ENCODE data around the gene CD48.
"Not testable (repeated sequence)": the region's sequence is repeated elsewhere in the genome, so short reads cannot be mapped to it uniquely, and the experiment has no call there.

Gene CD48

DNA sequence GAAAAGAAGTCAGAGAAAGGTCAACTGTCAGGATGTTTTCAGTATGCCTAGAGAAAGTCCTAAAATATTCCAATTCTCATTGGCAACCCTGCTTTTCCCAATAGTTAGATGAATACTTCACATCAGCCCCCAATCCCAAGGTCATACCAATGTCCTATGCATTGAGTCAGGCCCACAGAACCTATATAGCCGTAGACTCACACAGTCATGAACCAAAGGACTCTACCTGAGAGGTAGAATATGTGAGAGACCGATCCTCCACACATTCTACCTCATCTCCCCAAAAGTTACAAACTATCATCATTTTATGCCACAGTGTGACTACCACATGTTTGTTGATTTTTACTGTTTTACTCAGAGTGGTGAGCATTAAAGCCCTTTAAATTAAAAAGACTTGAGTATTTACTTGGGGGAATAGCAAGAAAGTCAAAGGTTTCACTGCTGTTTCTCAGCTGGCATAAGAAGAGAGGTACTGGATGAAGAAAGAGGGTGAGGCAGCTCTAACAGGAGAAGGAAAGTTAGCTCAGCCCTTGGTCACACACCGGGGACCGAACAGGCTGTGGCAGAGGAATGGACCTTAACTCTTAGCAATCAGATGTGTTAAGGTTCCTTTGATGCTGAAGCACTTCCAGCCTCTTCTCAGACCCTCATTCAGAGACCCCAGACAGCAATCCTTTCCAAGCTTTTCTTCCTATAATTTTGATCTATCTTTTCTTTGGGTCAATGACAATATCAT is 937 bp downstream of the CD48 start:
- FAIRE-seq = no peak

DNA sequence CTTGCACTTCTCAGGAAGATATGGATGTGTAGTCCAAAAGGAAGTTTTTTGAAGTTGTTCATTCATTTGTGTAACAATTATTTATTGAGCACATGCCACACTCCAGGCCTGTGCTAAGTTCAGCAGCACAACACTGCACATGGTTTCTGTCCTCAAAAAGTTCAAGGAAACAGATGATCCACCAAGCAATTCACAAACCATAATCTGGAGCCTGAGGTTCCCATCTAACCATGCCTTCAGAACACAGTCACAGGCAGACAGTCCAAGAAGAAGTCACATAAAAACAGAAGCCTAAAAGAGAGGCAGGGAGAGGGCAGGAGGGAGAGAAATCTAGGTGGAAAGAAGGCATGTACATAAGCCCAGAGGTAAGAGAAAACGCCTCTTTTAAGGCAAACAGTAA is 1.9 kb downstream of the CD48 start:
- FAIRE-seq = no peak

DNA sequence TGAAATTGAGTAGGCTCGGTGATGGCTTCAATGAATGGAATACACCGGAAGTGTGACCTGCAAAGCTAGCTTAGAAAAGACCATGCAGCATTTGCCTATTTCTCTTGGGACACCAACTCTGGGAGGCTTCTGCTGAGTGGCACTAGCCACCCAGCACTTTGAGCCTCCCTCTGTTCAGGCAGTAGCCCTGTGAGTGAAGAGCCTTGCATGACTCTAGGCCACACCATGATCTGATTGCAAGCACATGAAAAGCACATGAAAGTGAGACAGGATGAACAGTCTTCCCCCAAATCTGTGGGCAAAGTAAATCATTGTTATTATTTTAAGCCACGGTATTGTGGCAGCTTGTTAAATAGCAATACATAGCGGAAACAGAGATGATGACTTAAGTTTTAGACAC is 2.8 kb downstream of the CD48 start:
- FAIRE-seq = no peak

DNA sequence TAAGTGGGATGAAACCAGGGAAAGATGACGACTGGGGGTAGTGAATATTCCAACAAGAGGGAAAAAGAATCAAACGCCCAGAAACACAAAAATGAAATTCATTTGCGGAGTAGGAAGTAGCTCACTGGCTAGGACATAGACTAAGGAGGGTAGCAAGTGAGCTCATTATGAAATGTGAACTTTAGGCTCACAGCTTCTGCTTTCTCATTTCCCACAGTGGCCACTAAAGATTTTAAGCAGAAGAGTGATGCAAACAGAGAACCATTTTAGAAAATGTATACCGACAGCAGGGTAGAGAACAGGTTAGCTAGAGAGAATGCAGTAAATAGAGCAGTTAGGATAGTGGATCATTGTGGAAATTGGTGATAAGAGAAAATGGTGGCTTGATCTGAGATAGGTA is 3.5 kb downstream of the CD48 start:
- FAIRE-seq = no peak

DNA sequence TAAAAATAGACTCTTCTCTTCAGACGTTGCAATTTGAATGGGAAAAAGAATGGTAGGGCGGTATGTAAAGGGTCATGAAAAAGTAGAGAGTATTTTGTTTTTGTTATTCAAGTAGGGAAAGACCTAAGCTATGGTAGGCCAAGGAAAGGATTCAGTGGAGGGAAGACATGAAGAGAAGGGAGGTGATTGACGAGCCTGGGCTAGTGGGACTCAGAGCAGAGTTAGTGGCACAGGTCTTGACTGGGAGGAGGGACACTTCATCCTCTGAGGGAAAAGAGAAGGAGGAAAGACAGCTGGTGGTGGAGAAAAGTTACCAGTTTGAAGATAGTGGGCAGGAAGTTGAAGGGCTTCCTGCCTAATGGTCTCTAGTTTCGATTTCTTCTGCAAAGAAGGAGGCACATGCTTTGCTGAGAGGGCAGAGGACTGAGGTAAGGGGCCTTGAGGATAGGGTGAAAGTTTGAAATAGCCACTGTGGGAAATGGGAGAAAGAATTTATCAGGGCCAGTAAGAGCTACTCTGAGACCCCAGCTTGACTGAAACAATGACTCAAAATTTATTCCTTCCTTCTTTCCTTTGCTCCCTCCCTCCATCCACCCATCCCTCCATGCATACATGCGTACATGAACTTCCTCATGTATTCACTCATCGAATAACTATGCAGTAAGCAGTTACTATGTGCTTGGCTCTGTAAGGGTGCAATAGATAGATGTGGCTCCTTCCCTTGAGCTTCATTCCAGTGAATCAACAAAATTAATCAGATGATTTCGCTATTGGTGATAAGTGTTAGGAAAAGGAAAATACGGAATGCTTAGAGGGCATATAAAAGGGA is 4.2 kb downstream of the CD48 start:
- no peak for FAIRE-seq

DNA sequence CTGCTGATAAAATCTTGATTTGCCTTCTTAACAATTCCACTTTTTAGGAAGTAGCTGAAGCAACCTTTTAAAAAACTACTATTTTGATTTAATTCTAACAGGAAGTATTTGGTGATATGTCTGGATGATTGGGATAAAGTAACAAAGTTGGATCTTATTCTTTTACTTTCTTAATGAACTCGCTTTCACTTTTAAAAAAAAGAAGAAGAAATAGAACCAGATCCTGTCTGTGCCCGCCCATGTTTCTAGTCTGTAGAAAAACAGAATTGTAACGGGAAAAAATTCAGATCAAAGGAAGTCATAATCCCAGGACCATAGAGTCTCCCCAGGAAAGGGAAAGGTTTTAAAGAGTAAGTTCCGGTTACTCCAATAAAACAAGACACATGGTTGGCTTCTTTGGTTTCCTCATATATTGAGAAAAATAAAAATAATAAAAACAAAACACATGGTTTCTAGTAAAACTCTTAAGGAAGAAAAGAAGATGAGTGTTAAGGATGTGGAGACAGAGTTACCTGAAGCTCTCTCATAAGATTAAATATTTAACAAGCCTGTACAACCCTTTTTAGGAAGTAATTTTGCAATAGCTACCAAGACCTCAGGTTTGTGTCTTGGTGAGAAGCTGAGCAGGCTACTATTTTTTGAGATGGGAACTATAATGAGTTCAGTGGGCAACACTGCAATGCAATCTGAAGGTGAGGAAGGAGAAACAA is 4.9 kb downstream of the CD48 start:
- FAIRE-seq = no peak

DNA sequence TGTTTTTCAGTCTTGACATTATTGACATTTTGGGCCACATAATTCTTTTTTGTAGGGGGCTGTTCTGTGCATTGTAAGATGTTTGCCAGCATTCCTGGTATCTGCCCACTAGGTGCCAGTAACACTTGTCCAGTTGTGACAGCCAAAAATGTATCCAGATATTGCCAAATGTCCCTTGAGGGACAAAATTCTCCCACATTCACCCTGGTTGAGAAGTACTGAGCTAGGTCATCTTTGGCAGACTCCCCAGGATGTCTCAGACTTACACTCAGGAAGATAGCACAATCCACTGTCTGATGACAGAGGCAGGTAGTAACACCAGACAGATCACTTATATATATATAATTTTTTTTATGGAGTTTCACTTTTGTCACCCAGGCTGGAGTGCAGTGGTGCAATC is 5.9 kb downstream of the CD48 start:
- FAIRE-seq = no peak

DNA sequence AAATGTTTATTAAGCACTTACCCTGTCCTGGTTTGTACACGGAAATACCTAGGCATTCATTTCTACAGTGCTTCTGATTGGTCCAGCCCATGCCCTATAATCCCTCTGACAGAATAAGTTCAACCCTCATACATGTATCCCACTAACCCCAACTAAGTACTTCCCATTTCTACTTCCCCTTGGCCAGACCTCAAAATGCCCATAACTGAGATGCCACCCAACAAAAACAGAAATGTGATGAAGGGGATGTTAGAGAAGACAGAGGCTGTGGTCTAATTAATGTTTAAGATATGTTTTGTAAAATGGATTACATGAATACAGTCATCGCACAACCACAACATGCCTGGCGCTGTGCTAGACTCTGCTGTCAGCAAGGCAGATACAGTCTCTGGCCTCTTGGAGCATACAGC is 6.4 kb downstream of the CD48 start:
- FAIRE-seq = not testable (repeated sequence)

DNA sequence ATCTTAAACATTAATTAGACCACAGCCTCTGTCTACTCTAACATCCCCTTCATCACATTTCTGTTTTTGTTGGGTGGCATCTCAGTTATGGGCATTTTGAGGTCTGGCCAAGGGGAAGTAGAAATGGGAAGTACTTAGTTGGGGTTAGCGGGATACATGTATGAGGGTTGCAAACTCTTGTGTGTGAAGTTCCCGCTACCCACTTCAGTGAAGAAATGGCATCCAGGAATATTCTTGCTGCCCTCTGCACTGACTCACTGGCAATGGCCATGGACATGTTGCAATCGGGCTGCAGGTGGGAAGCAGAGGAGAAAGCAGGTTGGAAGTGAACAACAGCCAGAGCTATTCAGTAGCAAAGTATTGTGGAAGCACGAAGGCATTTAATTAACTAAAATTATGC is 7.4 kb downstream of the CD48 start:
- FAIRE-seq = no peak

DNA sequence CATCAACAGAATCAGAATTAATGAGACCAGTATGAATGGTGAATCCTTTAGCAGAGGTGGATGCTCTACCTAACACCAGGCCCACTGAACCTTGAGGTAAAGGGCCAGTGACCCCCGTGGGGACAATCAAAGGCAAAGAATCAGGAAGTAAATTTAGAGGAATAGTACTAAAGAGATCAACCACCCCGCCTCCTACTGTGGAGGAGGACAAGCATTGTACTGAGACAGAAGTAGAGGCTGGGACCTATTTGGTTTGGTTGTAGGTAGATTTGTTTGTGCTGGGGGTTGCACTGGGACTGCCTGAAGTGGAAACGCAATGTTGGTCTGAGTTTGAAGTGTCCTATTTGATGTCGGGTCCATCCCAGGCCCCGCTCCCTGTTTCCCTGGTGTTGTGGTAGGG is 9.5 kb downstream of the CD48 start:
- no peak for FAIRE-seq

DNA sequence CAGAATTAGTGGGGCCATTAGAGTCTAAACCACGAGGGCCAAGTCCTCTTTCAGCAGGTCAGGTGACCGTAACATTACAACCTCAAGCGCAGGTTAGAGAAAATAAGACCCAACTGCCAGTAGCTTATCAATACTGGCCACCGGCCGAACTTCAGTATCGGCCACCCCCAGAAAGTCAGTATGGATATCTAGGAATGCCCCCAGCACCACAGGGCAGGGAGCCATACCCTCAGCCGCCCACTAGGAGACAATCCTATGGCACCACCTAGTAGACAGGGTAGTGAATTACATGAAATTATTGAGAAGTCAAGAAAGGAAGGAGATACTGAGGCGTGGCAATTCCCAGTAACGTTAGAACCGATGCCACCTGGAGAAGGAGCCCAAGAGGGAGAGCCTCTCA is 19.2 kb downstream of the CD48 start:
- not testable (repeated sequence) for FAIRE-seq

DNA sequence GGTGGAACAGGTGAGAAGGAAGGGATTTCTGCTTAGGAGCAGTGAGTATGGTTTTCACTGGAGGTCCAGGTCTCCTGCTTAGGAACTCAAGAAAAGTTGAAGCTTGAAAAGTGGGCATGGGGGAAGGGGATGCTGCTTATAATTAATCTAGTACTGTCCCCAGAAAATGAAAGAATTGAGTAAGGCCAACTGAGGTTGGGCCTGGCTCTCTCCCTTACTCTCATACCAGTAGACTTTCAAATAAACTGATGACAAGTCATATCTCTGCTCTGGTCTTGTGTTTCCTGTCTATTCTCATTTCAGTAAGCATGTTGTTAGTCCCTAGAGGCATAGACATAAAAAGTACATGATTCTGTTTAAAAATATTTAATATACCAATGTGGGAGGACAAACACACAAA is 26.4 kb downstream of the CD48 start:
- FAIRE-seq = no peak

DNA sequence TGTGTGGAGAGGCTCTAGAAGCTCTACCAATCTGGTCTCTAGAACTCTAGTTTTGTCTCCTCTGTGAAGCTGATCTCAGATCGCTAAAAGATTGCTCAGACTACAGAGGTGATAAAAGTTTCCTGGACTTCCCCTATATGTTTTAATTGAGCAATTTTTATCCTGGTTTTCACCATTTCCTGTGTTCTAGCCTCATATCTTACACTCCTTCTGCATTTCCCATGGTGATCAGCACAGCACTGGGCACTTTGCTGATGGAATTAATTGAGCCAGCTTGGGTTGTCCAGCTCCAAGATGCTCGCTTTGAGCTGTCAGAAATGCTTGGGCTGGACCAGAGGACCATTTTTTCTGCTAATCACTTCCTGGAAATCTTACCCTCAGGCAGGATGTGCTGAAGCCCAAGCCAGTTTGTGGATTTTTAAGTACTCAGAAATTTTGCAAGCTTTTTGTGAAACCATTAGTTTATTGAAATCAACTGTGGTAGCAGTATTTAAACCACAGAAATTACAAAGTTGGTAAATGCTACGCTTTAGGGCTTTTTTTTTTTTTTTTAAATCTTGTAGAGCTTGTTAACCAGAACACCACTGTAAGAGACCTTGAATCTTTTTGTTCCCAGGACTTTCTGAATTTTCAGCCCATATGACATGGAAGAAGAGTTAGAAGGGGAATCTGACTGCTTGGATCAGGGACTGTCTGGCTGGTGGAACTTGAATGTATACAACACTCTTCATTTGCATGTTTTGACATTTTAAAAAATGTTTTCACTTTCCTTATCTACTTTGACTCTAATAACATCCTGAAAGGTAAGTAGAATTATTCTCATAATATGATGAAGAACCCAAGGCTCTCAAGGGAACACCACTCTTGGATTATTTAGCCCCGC is 28.4 kb downstream of the CD48 start:
- FAIRE-seq = no peak

DNA sequence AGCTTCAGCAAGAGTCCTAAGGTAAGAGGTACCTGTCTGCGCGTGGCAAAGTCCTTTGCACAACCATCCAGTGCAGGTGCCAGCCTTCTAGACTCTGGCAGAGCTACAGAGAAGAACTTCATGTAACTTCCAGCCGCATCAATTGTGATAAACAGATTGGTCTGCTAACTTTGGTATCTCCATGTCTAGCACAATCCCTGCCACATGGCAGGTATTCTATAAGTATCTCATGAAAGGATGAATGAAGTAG is 29.8 kb downstream of the CD48 start:
- FAIRE-seq = no peak

DNA sequence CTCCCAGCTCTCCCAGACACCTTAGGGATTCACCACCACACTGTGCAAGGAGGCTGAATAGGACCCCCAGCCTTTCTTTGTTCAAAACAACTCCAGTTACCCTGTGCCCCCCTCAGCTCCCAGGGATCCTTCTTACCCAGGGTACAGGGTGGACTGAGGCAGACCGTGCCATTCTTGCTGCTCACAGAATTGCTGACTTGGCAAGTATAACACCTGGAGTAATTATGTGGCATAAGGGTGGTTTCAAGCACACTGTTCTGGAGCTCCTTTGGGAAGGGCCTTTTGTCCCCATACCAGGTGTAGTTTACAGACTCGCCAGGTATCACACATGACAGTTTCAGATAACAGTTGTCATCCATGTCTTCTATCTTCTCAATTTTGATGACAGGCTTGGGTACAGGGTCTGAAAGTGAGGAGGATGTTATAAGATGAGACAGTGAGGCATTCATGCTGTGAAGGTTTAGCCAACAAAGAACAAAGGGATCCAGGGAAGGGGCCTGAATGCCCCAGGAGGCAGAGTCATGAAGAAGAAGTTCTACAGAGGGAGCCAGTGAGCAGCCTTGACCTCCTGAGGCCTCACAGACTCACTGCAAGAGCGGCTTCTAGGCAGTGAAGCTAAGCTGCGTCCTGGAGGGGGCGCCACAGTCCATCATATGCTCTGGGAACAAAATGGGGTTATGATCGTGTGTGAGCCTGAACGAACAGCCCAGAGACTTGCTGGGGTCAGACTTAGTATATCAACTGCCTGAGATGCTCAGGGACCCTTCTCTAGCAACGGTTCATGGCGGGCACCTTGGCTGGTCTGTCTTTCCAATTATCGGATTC is 30.3 kb downstream of the CD48 start:
- no peak for FAIRE-seq

DNA sequence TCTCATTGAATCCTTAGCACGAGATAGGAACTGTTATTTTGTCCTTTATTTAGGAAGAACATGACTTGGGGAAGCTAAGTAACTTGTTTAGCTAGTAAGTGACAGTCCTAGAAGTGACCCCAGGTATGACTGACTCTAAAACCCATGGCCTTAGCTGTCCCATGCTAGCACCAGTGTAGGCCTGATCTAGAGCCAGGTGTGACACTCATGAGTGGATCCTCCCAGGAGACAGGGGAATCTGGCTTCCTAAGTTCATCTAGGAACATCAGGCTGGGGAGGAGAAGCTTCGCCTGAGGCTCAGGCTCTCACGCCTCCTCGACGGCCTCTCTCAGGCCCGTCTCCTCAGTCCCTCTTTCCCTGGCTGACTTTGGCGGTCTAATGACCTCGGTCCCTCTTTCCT is 31.2 kb downstream of the CD48 start:
- no peak for FAIRE-seq

DNA sequence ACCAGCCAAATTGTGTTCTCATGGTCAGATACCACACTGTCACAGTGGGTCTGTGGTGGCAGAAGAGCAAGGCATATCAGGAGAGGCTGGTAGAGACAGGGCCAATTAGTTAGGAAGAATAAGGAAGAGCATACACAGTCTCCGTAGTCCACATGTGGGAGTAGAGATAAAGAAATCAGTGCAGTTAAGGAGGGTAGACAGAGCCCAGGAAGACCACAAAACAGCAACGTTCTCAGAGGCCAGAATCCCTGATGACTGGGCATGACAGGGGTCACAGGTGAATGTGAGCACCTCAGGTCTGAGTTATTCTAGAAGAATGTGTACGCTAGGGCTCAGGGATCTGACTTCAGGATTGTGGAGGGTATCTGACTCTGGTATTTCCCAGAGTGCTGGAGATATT is 31.7 kb downstream of the CD48 start:
- no peak for FAIRE-seq

DNA sequence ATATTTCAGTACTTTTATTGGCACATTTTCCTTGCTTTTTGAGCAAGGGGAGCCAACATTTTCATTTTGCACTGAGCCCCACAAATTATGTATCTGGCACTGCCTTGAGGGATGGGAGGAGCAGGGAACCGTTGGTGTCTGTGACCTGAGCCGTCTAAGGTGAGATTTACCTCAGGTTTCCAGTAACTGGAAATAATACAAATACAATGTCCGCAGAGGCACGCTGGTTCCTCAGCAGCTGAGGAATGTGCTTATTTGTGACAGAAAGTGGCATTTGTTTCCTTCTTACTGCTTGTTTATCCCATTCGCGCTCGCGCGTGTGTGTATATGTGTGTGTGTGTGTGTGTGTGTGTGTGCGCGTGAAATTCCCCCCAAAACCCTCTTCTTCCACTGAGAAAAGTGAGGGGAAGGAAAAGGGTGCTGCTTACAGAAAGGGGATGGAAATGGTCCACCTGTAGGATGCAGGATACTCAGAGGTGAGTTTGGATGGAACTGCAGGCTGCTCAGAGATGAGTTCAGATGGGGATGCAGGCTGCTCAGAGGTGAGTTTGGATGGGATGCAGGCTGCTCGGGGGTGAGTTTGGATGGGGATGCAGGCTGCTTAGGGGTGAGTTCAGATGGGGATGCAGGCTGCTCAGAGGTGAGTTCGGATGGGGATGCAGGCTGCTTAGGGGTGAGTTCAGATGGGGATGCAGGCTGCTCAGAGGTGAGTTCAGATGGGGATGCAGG is 34.6 kb downstream of the CD48 start:
- no peak for FAIRE-seq

DNA sequence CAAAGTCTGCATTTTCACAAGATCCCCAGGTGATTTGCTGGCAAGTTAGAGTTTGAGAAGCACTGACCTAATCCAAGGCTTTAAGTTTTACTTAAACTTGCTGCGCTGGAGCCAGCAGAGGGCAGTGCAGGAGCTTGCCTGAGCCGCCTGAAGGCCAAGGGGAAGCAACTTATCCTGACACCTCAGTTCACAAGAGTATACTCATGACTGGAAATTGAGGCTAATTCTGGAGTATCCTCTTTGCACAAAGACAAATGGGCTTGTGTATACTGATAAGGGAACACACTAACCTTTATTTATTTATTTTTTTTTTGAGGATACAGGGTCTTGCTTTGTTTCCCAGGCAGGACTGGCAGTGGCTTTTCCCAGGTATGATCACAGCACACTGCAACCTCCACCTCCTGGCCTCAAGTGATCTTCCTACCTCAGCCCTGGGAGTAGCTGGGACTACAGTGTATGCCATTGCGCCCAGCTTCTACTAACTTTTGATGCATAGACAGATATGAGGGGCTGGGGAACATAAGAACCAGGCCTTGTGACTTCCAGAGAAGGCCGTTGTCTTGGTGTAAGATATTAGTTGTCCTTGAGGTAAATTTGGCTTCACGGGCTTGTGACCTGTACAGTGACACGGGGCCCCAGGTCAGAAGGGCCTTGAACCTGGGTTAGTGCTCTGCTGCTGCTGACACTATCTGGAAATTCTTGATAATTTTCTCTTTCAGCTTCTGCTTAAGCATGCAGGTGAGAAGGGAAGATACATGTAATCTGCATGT is 35.8 kb downstream of the CD48 start:
- FAIRE-seq = peak; percentile 27

DNA sequence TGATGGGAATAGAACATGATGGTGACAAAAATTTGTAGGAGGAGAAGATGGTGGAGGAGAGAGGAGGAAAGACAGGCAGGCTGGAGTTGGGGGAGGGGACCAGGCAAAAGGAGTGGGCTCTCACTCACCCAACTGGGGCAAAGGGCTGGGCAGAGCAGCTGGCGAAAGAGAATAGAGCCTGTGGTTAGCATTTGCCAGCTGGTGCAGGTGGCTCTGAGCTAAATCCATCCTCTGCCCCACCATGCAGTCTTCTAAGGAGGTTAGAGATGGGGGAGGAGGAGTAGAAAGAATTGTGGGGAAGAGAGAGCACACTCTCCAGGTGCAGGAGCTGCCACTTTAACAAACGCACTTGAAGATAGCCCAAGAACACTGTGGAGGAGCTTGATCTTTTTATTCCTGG is 37.2 kb downstream of the CD48 start:
- FAIRE-seq = no peak

Data from G401.6 (cell line).